ENCODE results near the gene PRDM2.

Gene PRDM2

GRCh38 chr1:13816016-13816760, 116.2 kb downstream of the PRDM2 start:
- no peak for DNase-seq

- DNase-seq = no peak
Measured at GRCh38 chr1:13817906-13818305, 117.9 kb downstream of the PRDM2 start.

GRCh38 chr1:13818926-13819325, 118.9 kb downstream of the PRDM2 start:
- DNase-seq = no peak

DNA sequence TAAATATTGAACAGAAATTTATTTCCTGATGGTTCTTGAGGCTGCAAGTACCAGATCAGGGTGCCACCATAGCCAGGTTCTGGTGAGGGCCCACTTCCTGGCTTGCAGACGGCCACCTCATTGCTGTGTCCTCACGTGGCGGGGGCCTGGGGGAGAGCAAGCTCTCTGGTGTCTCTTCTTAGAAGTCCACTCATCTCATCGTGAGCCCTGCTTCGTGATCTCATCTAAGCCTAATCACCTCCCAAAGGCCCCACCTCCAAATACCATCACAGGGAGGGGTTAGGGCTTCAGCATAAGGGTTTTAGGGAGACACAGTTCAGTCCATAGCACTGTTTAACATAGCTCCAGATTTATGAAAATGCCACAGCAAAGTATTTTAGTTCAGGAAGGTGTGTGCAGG, 119.7 kb downstream of the PRDM2 start:
- DNase-seq = no peak

GRCh38 chr1:13820055-13820454, 120.1 kb downstream of the PRDM2 start:
- DNase-seq = no peak

DNA sequence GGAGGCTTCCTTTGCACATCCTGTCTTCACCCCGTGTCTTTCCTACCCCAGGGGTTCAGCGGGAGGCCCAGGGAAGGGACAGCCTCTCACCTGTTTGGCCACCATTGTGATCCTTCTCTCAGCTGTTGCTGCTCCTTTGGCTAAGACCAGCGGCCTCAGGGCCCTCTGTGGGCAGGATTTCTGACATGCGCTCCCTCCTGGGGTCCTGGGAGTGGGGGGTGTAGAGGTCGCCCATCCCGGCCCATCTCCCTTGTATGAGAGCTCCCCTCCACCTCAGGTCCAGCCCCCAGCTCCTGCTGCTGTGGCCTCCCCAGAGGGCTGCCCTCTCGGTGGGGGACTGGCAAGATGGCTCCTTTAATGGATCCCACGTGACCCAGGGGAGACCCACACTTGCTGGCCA, 120.5 kb downstream of the PRDM2 start:
- no peak for DNase-seq

GRCh38 chr1:13823126-13823880, 123.3 kb downstream of the PRDM2 start:
- DNase-seq = no peak

DNA sequence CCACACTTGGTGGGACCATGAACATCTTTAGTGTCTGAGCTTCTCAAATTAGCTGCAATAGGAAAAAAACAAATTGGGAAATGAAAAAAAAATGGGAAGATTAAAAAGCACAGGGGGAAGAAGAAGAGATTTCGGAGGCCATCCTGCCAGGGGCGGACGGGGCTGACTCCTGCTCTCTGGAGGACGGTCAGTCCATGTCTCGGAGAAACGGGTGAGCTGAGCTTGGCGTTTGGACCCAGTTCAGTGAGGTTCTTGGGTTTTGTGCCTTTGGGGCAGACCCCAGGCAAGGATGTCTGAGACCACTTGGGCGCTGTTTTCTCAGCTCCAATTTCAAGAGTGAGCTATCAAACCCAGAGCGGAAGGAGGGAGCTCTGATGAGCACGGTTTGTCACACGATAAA, 123.9 kb downstream of the PRDM2 start:
- no peak for DNase-seq

GRCh38 chr1:13824626-13825025, 124.6 kb downstream of the PRDM2 start:
- DNase-seq = no peak

DNA sequence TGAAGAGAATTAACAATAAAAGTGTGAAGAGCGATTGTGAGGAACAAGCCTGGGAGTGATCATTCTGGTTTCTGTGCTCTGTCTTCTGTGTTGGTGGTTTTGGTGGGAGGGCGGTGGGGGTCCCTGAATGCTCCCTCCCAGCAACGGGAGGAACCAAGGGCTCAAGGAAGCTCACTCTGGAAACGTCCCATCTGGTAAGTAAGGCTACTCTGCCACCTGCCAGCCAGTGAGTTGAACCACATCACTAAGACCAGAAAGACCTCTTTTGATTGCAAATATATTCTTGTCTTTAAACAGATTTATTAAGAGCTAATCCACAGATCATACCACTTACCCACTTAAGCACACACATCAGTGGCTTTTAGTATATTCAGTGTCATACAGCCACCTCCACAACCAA, 125.0 kb downstream of the PRDM2 start:
- peak in 1 of 2 experiments; percentile 31 for DNase-seq

GRCh38 chr1:13826009-13826408, 126.0 kb downstream of the PRDM2 start:
- no peak for DNase-seq

DNA sequence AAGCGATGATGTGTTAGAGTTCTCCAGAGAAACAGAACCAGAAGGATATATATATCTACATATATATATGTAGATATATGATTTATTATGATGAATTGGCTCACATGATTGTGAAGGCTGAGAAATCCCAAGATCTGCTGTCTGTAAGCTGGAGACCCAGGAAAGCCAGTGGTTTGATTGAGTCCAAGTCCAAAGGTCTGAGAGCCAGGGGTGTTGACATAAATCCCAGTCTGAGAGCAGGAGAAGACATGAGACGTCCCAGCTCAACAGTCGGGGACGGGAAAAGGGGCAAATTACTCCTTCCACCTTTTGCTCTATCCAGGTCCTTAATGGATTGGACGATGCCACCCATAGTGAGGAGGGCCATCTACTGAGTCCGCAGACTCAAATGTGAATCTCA, 126.6 kb downstream of the PRDM2 start:
- no peak for DNase-seq

DNA sequence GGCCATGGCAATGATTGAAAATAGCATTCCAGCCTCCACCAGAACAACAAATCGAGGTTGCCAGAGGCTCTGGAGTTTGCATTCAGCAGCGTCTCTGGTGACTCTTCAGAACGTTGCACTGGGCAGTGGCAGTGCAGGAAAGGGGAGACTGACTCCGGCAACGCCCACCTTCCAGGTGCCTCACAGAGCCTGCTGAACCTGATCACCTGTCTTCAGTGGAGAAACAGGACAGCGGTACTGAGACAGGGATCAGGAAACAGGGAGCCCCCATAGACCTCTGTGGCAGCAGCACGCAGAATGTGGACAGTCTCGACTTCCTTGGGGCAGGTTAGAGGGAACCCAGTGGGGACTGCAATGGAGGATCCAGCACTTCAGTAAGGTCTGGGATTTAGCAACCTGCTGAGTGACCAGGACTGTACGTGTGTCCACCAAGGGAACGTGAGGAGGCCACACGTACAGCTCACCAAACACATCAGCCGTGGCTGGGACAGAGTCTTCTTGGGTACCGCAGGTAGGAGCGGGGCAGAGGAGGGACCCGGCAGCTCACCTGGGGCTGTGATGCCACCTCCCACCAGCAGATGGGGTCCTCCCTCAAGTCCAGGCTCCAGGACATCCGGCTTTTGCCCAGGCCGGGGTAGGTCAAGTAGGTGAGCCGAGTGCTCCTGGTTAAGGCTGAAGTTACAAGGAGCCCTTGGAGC, 128.6 kb downstream of the PRDM2 start:
- DNase-seq = peak in 1 of 2 experiments; percentile 12

- no peak for DNase-seq
Measured at GRCh38 chr1:13829152-13829769, 129.3 kb downstream of the PRDM2 start.

GRCh38 chr1:13830170-13830569, 130.2 kb downstream of the PRDM2 start:
- DNase-seq = no peak

- peak in 1 of 2 experiments; percentile 15 for DNase-seq
Measured at GRCh38 chr1:13830616-13831280, 130.8 kb downstream of the PRDM2 start.

DNA sequence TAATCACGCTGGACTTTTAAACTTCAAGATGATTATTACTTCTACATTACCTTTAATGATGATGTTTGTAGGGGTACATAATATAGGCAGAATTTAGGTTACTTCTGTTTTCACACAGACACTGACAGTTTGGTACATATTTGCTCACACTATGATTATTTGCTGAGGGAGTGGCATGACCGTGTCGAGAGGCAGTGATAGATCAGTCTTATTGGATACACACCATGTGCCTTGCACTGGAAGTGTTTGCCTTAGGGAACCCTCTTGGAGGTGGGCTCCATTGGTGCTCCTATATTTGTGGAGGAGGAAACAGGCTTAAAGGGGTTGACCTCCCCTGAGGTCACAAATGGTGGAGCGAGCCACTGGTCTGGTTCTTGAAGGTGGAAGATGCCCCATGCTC, 132.1 kb downstream of the PRDM2 start:
- no peak for DNase-seq

DNA sequence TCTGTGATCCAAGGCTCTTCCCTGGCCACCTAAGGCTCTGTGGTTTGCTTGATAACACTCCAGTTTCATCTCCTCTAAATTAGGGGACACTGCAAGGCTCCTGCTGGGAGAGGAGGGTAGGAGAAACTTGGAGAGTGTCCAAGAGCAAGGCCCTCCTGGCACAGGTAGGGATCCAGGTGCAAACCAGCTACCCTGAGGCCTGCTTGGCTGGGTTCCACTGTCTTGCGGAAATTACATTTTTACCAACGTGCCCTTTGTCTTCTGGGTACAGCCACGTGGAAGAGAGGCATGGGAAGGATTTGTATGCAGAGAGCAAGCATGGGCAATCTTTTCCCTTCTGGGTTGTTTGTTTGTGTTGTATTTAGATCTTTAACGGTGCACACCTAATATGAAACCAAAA, 132.5 kb downstream of the PRDM2 start:
- no peak for DNase-seq

- DNase-seq = no peak
Measured at GRCh38 chr1:13836136-13836535, 136.1 kb downstream of the PRDM2 start.

GRCh38 chr1:13836631-13837030, 136.6 kb downstream of the PRDM2 start:
- DNase-seq = no peak

GRCh38 chr1:13838236-13838635, 138.2 kb downstream of the PRDM2 start:
- DNase-seq = no peak

DNA sequence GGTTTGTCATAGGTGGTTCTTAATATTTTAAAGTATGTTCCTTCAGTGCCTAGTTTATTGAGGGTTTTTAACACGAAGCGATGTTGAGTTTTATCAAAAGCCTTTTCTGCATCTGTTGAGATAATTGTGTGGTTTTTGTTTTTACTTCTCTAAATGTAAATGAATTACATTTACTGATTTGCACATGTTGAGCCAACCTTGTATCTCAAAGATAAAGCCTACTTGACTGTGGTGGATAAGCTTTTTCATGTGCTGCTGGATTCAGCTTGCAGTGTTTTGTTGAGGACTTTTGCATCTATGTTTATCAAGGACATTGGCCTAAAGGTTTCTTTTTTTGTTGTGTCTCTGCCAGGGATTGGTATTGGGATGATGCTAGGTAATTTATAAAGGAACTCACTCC, 142.5 kb downstream of the PRDM2 start:
- no peak for DNase-seq

- DNase-seq = no peak
Measured at GRCh38 chr1:13851726-13852125, 151.7 kb downstream of the PRDM2 start.

All from NCI-H524 (cell line).